SK-N-SH treated with all-trans-retinoic acid at 6 μM for 48 hours (cell line): ENCODE results near the gene MBD3L3.
A peak's percentile ranks its signal among the peaks of the same experiment; 100 is the strongest.

Experiments
- BACH2 ChIP-seq: fragments of 250-450 bp; sonication (Bioruptor Pico); IDR thresholded peaks from 2 replicates; pipeline ENCODE4 v1.9.0; 2021; ENCODE audit warnings: mild to moderate bottlenecking, borderline replicate concordance
- CSDC2 ChIP-seq: fragments of 250-450 bp; sonication (Bioruptor Pico); IDR thresholded peaks from 2 replicates; pipeline ENCODE4 v1.5.0; 2020; ENCODE audit warnings: mild to moderate bottlenecking, moderate library complexity
- CSRNP3 ChIP-seq: fragments of 250-450 bp; sonication (Bioruptor Pico); IDR thresholded peaks from 2 replicates; pipeline ENCODE4 v1.5.1; 2021; ENCODE audit warnings: mild to moderate bottlenecking, moderate library complexity
- ESRRG ChIP-seq: fragments of 250-450 bp; sonication (Bioruptor Pico); IDR thresholded peaks from 2 replicates; pipeline ENCODE4 v1.6.1; 2021; ENCODE audit warnings: mild to moderate bottlenecking
- GLIS3 ChIP-seq: fragments of 250-450 bp; sonication (Bioruptor Pico); IDR thresholded peaks from 2 replicates; pipeline ENCODE4 v1.5.0; 2020; ENCODE audit warnings: mild to moderate bottlenecking, moderate library complexity
- ISL1 ChIP-seq: fragments of 250-450 bp; sonication (Bioruptor Pico); IDR thresholded peaks from 2 replicates; pipeline ENCODE4 v2.1.2; 2022; ENCODE audit warnings: mild to moderate bottlenecking, moderate library complexity
- TCF4 ChIP-seq: fragments of 250-450 bp; sonication (Bioruptor Pico); IDR thresholded peaks from 2 replicates; pipeline ENCODE4 v1.8.0; 2021; ENCODE audit warnings: mild to moderate bottlenecking, moderate library complexity, borderline replicate concordance
- ZFP3 ChIP-seq: fragments of 250-450 bp; sonication (Bioruptor Pico); IDR thresholded peaks from 2 replicates; pipeline ENCODE4 v1.5.0; 2020; ENCODE audit warnings: mild to moderate bottlenecking, moderate library complexity
- ZFP30 ChIP-seq: fragments of 450-650 bp; formaldehyde crosslinking; IDR thresholded peaks from 2 replicates; pipeline ENCODE4 v1.5.0; 2022; ENCODE audit warnings: mild to moderate bottlenecking, moderate library complexity
- ZNF70 ChIP-seq: fragments of 450-650 bp; formaldehyde crosslinking; IDR thresholded peaks from 2 replicates; pipeline ENCODE4 v1.5.0; 2020; ENCODE audit warnings: mild to moderate bottlenecking, moderate library complexity
- ZNF8 ChIP-seq: fragments of 450-650 bp; formaldehyde crosslinking; IDR thresholded peaks from 2 replicates; pipeline ENCODE4 v1.5.0; 2020; ENCODE audit warnings: mild to moderate bottlenecking, moderate library complexity
- TF ChIP-seq, protein P1 (sequence below): fragments of 250-450 bp; sonication (Bioruptor Pico); IDR thresholded peaks from 2 replicates; pipeline ENCODE4 v1.8.0; 2020; ENCODE audit warnings: mild to moderate bottlenecking, moderate library complexity, borderline replicate concordance
- TF ChIP-seq, protein P2 (sequence below): fragments of 250-450 bp; sonication (Bioruptor Pico); IDR thresholded peaks from 2 replicates; pipeline ENCODE4 v1.5.0; 2020; ENCODE audit warnings: mild to moderate bottlenecking, moderate library complexity
- TF ChIP-seq, protein P3 (sequence below): fragments of 250-450 bp; sonication (Bioruptor Pico); IDR thresholded peaks from 2 replicates; pipeline ENCODE4 v1.5.1; 2020; ENCODE audit warnings: low read depth, mild to moderate bottlenecking, moderate library complexity

GRCh38 chr19:7083076-7083956, 24.8 kb upstream of the MBD3L3 start:
- TF ChIP-seq CSDC2 (no peak), ZFP3 (peak; percentile 68; the same call in 1 of the 2 replicates), TCF4 (CRISPR knock-in tag) (no peak), ISL1 (CRISPR knock-in tag) (no peak), ZNF70 (CRISPR knock-in tag) (no peak), GLIS3 (CRISPR knock-in tag) (no peak), CSRNP3 (CRISPR knock-in tag) (no peak), ZFP30 (CRISPR knock-in tag) (no peak), ZNF8 (0 out of 2 replicates have a peak, but pooled peaks have one; percentile 40), ESRRG (CRISPR knock-in tag) (no peak), BACH2 (CRISPR knock-in tag) (no peak)
- TF ChIP-seq, protein P1, sequence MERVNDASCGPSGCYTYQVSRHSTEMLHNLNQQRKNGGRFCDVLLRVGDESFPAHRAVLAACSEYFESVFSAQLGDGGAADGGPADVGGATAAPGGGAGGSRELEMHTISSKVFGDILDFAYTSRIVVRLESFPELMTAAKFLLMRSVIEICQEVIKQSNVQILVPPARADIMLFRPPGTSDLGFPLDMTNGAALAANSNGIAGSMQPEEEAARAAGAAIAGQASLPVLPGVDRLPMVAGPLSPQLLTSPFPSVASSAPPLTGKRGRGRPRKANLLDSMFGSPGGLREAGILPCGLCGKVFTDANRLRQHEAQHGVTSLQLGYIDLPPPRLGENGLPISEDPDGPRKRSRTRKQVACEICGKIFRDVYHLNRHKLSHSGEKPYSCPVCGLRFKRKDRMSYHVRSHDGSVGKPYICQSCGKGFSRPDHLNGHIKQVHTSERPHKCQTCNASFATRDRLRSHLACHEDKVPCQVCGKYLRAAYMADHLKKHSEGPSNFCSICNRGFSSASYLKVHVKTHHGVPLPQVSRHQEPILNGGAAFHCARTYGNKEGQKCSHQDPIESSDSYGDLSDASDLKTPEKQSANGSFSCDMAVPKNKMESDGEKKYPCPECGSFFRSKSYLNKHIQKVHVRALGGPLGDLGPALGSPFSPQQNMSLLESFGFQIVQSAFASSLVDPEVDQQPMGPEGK (CRISPR knock-in tag), result no peak
- TF ChIP-seq, protein P2, sequence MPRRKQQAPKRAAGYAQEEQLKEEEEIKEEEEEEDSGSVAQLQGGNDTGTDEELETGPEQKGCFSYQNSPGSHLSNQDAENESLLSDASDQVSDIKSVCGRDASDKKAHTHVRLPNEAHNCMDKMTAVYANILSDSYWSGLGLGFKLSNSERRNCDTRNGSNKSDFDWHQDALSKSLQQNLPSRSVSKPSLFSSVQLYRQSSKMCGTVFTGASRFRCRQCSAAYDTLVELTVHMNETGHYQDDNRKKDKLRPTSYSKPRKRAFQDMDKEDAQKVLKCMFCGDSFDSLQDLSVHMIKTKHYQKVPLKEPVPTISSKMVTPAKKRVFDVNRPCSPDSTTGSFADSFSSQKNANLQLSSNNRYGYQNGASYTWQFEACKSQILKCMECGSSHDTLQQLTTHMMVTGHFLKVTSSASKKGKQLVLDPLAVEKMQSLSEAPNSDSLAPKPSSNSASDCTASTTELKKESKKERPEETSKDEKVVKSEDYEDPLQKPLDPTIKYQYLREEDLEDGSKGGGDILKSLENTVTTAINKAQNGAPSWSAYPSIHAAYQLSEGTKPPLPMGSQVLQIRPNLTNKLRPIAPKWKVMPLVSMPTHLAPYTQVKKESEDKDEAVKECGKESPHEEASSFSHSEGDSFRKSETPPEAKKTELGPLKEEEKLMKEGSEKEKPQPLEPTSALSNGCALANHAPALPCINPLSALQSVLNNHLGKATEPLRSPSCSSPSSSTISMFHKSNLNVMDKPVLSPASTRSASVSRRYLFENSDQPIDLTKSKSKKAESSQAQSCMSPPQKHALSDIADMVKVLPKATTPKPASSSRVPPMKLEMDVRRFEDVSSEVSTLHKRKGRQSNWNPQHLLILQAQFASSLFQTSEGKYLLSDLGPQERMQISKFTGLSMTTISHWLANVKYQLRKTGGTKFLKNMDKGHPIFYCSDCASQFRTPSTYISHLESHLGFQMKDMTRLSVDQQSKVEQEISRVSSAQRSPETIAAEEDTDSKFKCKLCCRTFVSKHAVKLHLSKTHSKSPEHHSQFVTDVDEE (CRISPR knock-in tag), result no peak
- TF ChIP-seq, protein P3, sequence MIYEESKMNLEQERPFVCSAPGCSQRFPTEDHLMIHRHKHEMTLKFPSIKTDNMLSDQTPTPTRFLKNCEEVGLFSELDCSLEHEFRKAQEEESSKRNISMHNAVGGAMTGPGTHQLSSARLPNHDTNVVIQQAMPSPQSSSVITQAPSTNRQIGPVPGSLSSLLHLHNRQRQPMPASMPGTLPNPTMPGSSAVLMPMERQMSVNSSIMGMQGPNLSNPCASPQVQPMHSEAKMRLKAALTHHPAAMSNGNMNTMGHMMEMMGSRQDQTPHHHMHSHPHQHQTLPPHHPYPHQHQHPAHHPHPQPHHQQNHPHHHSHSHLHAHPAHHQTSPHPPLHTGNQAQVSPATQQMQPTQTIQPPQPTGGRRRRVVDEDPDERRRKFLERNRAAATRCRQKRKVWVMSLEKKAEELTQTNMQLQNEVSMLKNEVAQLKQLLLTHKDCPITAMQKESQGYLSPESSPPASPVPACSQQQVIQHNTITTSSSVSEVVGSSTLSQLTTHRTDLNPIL (CRISPR knock-in tag), result no peak
